Mucosa of descending colon (tissue), 3 donors: ENCODE results near the gene SMAD6. TPM values are rescaled to one million over a fixed set of nuclear protein-coding genes. Genes with fewer than 3 reads are reported as not detected.

Source experiments
- ATAC-seq: fragments of 200-7000 bp; cut with Tn5 transposase; one replicate; pipeline ENCODE4 v1.9.1; 2020; ENCODE audit warnings: mild to moderate bottlenecking, moderate library complexity
- DNase-seq, 3 donors: peaks; one replicate each; pipeline ENCODE4 v3.0.0-alpha.2; 2020
- H3K36me3 ChIP-seq: fragments of 200-600 bp; one replicate; pipeline ENCODE4 v1.8.0; 2021; ENCODE audit warnings: low read depth, mild to moderate bottlenecking
- H3K4me1 ChIP-seq: fragments of 200-600 bp; one replicate; pipeline ENCODE4 v1.8.0; 2021; ENCODE audit warnings: low read depth, mild to moderate bottlenecking
- H3K4me3 ChIP-seq: fragments of 200-600 bp; one replicate; pipeline ENCODE4 v1.8.0; 2021; ENCODE audit warnings: mild to moderate bottlenecking
- H3K9me3 ChIP-seq: fragments of 200-600 bp; one replicate; pipeline ENCODE4 v1.8.0; 2021; ENCODE audit warnings: mild to moderate bottlenecking
- CTCF ChIP-seq: fragments of 200-600 bp; IDR thresholded peaks from one replicate; pipeline ENCODE4 v1.8.0; 2022; ENCODE audit warnings: antibody characterized with exemption, mild to moderate bottlenecking
- intact Hi-C, 2 donors: fragments of 100-400 bp; cut with DNase I in 1 of 2; cut with micrococcal nuclease in 1 of 2; formaldehyde crosslinking; loops; one replicate each; pipeline versions ENCODE4 v1.11.0 to v1.11.1; 2022; cut with DNase I, micrococcal nuclease
- total RNA-seq, 3 donors: library from RNA; stranded (reverse); fragmentation: NEBNext Ultra II Directional in 2 of 3; extraction: Animal tissue kit (Norgen Biotek cat#: 25700) in 2 of 3; gene quantifications; one replicate each; pipeline versions ENCODE4 v1.2.1 to v1.2.4, GENCODE V29; 2021 to 2023
- donor health status: DM: no; HTN: no; CAD: no; lungs with moderate emphysema.
- donor health status: DM: no; HTN: no; CAD: no.
- donor health status: DM: no; HTN: yes; CAD: no.

Gene SMAD6
- total RNA-seq, 3 donors from 2014 or later, result 11.5 to 18.5 (median 12.8) TPM

DNA sequence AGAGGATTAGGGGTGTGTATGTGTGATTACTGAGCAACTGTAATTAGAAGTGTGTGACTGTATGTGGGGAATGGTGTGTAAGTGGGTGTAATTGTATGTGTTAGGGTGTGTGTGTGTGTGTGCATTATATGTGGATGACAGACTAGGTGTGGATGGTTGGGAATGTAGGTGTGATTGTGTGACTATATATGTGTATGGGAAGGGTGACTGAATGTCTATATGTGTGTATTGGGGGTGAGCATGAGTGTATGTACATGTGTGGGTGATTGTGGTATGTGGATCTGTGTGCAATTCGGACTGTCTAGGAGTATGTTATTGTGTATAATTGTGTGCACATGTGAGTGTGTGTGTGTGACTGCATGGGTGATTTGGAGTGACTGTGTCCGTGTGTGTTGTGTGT lies 43.2 kb upstream of the SMAD6 start:
- no peaks in the 10 kb centered on the region for H3K9me3 ChIP-seq
- no peak for TF ChIP-seq CTCF
- no peak overlapping the region for H3K4me3 ChIP-seq
- DNase-seq, result no peak
- ATAC-seq, result no peak
- no peaks in the 10 kb centered on the region for H3K36me3 ChIP-seq
- peaks cover 7% of the 10 kb centered on the region for H3K4me1 ChIP-seq
- intact Hi-C loops, result no loop called here

DNA sequence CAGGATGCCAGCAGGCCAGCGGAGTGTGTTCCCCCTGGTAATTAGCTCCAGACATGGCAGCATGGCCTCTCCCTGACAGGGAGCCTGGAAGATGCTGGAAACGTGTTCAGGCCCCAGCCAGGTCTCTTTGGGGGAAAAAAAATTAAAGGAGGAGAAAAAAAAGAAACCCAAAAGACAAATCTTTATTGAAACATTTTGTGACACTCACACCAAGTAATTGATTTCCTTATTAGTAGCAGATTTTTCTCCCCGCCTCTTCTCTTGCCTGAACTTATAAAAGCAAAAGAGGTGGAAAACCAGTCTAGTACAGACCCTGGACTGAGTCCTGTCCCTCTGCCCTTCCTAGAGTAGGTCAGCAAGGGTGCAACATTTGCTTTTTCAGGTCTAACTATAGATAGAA lies 42.7 kb upstream of the SMAD6 start:
- TF ChIP-seq CTCF, result no peak
- intact Hi-C loops, result no loop called here
- no peaks in the 10 kb centered on the region for H3K9me3 ChIP-seq
- no peaks in the 10 kb centered on the region for H3K36me3 ChIP-seq
- ATAC-seq (no peak), DNase-seq (no peak)
- peaks cover 7% of the 10 kb centered on the region for H3K4me1 ChIP-seq
- no peak overlapping the region for H3K4me3 ChIP-seq

GRCh38 chr15:66661432-66662096 lies 40.5 kb upstream of the SMAD6 start:
- H3K4me1 ChIP-seq, result no peaks in the 10 kb centered on the region
- no peak for TF ChIP-seq CTCF
- H3K4me3 ChIP-seq, result no peak overlapping the region
- DNase-seq (no peak), ATAC-seq (no peak)
- intact Hi-C loops, result no loop called here
- no peaks in the 10 kb centered on the region for H3K9me3 ChIP-seq
- H3K36me3 ChIP-seq, result no peaks in the 10 kb centered on the region

DNA sequence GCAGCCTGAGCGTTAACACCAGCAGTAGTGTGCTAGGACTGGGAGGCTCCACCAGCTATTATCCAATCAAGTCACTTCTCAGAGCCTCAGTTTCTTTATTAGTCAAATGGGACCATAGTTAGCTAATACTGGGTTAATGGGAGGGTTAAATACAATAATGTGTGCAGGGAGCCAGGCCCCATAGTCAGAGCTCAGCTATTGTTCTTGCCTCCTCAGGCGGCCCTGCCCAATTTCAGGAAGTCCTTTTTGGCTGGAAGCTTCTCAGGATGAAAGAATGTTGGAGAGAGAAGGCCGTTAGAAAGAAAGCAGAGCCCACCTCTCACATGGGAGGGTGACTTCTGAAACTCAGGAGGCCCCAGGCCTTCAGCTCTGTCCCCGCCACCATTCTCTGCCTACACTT lies 39.5 kb upstream of the SMAD6 start:
- no peak for TF ChIP-seq CTCF
- H3K4me3 ChIP-seq, result no peak overlapping the region
- no peaks in the 10 kb centered on the region for H3K4me1 ChIP-seq
- no peaks in the 10 kb centered on the region for H3K36me3 ChIP-seq
- ATAC-seq (no peak), DNase-seq (no peak)
- H3K9me3 ChIP-seq, result no peaks in the 10 kb centered on the region
- intact Hi-C loops, result no loop called here

GRCh38 chr15:66663664-66664063 lies 38.4 kb upstream of the SMAD6 start:
- intact Hi-C loops, result no loop called here
- no peak for ATAC-seq
- DNase-seq, result no peak

More at GRCh38 chr15:66663664-66664063, 38.4 kb upstream of the SMAD6 start:
- Histone ChIP-seq H3K9me3 (no peaks in the 10 kb centered on the region), H3K36me3 (no peaks in the 10 kb centered on the region), H3K4me1 (no peaks in the 10 kb centered on the region), H3K4me3 (no peak overlapping the region)
- TF ChIP-seq CTCF, result no peak
